WTC11 (cell line): Measurements from ENCODE around the gene SP9.

Source experiments
- ATF3 ChIP-seq: sonication (generic); formaldehyde crosslinking; conservative IDR thresholded peaks from 2 replicates; pipeline ENCODE4 v1.8.1; 2022; ENCODE audit warnings: mild to moderate bottlenecking, missing genetic modification reagents
- CTCF ChIP-seq: fragments of 200-600 bp; IDR thresholded peaks from 2 replicates; pipeline ENCODE4 v1.8.0; 2022; ENCODE audit warnings: antibody characterized with exemption
- E2F1 ChIP-seq: sonication (generic); formaldehyde crosslinking; IDR thresholded peaks from 2 replicates; pipeline ENCODE4 v1.8.0; 2022; ENCODE audit warnings: mild to moderate bottlenecking, missing genetic modification reagents
- JUN ChIP-seq: sonication (generic); formaldehyde crosslinking; IDR thresholded peaks from 2 replicates; pipeline ENCODE4 v1.8.0; 2023; ENCODE audit warnings: mild to moderate bottlenecking, missing genetic modification reagents
- SMAD3 ChIP-seq: sonication (generic); formaldehyde crosslinking; IDR thresholded peaks from 2 replicates; pipeline ENCODE4 v1.8.0; 2022; ENCODE audit warnings: missing genetic modification reagents, mild to moderate bottlenecking, borderline replicate concordance
- SP1 ChIP-seq: sonication (generic); formaldehyde crosslinking; conservative IDR thresholded peaks from 2 replicates; pipeline ENCODE4 v1.8.1; 2022; ENCODE audit warnings: missing genetic modification reagents
- USF2 ChIP-seq: sonication (generic); formaldehyde crosslinking; IDR thresholded peaks from 2 replicates; pipeline ENCODE4 v1.8.1; 2023; ENCODE audit warnings: mild to moderate bottlenecking, missing genetic modification reagents, moderate library complexity
- ZNF317 ChIP-seq: sonication (generic); formaldehyde crosslinking; IDR thresholded peaks from 2 replicates; pipeline ENCODE4 v1.8.1; 2023; ENCODE audit warnings: low read depth, mild to moderate bottlenecking, moderate library complexity, missing genetic modification reagents, borderline replicate concordance

GRCh38 chr2:174350593-174351181 is 15.9 kb downstream of the SP9 start:
- TF ChIP-seq CTCF (no peak), ZNF317 (CRISPR knock-in tag) (no peak), JUN (CRISPR knock-in tag) (no peak), SMAD3 (CRISPR knock-in tag) (no peak), E2F1 (CRISPR knock-in tag) (no peak), USF2 (CRISPR knock-in tag) (no peak), SP1 (CRISPR knock-in tag) (no peak), ATF3 (CRISPR knock-in tag) (no peak)
